ENCODE results near the gene CLEC4G.

The CLEC4G gene

GRCh38 chr19:7739211-7739755 lies 7.4 kb upstream of the CLEC4G start:
- no peak for TF ChIP-seq CTCF (conservative IDR thresholded peaks at IDR 0.05)
- no peak overlapping the region for H3K27ac ChIP-seq

- no peak for TF ChIP-seq CTCF (conservative IDR thresholded peaks at IDR 0.05)
- no peak overlapping the region for H3K27ac ChIP-seq
Observed at GRCh38 chr19:7738023-7738422, 6.1 kb upstream of the CLEC4G start.

- TF ChIP-seq CTCF (conservative IDR thresholded peaks at IDR 0.05), result no peak
- H3K27ac ChIP-seq, result no peak overlapping the region
Observed at GRCh38 chr19:7737215-7737614, 5.3 kb upstream of the CLEC4G start.

- no peak overlapping the region for H3K27ac ChIP-seq
- no peak for TF ChIP-seq CTCF (conservative IDR thresholded peaks at IDR 0.05)
Observed at GRCh38 chr19:7736148-7736547, 4.2 kb upstream of the CLEC4G start.

GRCh38 chr19:7734220-7735203 lies 2.6 kb upstream of the CLEC4G start:
- no peak for TF ChIP-seq CTCF (conservative IDR thresholded peaks at IDR 0.05)
- no peak overlapping the region for H3K27ac ChIP-seq

GRCh38 chr19:7733376-7733775 lies 1.5 kb upstream of the CLEC4G start:
- no peak for TF ChIP-seq CTCF (conservative IDR thresholded peaks at IDR 0.05)

GRCh38 chr19:7731615-7732014 lies 295 bp downstream of the CLEC4G start:
- H3K27ac ChIP-seq, result no peak overlapping the region
- no peak for TF ChIP-seq CTCF (conservative IDR thresholded peaks at IDR 0.05)

More at GRCh38 chr19:7733376-7733775, 1.5 kb upstream of the CLEC4G start:
- H3K27ac ChIP-seq, result no peak overlapping the region
